GM19351 (cell line): ENCODE measurements around the gene SNHG17.
"Not testable (repeated sequence)": the region's sequence is repeated elsewhere in the genome, so short reads cannot be mapped to it uniquely, and the experiment has no call there.

Experiments
- ATAC-seq: cut with Tn5 transposase; IDR thresholded peaks from one replicate; pipeline ENCODE4 v1.9.1; 2021; ENCODE audit warnings: mild to moderate bottlenecking, moderate library complexity; ENCODE audit not compliant: unreplicated experiment

The SNHG17 gene

DNA sequence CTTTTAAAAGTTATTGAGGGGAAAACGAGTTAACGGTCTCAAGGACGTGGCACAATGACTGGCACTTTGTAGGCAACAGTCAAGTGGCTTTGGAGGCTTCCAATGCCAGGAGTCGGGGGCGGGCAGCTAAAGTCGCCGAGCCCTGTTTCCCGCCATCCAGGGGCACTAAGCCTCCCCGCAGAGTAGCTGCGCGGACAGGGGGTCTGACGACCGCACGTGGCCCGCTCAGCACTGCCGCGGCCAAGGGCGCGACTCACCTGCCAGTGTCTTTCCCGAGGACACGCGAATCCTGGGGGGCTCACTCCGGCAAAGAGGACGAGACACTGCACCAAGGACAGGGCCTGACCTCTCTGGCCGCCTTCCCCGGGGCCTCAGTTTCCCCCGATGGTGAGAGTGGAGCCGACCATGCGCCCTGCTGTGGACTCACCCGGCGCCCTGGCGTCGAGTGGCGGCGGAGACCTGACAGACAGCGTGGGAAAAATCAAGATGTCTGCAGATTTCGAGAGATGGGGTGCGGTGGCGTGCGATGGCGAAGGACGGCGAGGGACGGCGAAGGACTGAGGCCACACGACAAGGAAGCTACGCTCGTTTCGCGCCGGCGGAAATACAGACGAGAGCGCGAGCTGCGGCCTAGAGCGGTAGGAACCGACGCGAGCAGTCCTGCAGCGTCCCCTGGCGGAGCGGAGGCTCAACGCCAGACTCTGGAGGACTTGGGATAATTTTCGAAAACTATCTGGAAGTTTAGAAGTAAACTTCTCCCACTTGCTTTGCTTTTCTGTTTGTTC, at the start of gene SNHG17:
TSS of gene SNHG17 (minus strand) at position 559 of the 785 bp plus-strand sequence.
- ATAC-seq, result peak; percentile 69

DNA sequence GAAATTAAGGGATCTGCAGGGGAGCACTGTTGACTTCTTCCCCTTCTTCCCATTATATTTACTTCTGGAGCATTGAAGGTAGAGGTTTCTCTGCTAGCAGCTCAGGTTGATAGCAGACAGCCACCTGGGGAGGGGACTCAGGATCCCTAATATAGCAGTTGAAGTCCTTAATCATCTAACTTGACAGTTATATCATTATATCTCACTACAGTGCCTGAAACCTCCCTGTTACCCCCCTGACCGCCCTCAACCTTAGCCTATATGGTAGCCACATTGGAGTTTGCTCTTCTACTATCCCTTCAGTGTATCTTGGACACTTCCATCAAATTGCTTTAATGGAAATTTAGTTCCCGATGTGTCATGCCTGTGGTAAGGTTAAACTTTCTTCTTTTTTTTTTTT, 44.5 kb upstream of the SNHG17 start:
- no peak for ATAC-seq

DNA sequence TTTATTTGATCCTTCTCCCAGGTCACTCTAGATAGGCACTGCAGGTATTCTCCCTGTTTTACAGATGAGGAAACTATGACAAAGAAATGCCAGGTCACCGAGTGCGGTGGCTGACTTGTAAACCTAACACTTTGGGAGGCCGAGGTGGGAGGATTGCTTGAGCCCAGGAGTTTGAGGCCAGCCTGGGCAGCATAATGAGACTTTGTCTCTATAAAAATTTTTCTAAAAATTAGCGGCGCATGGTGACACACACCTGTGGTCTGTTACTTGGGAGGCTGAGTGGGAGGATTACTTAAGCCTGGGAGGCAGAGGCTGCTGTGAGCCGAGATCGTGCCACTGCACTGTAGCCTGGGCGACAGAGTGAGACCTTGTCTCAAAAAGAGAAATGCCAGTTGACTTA, 42.6 kb upstream of the SNHG17 start:
- no peak for ATAC-seq

DNA sequence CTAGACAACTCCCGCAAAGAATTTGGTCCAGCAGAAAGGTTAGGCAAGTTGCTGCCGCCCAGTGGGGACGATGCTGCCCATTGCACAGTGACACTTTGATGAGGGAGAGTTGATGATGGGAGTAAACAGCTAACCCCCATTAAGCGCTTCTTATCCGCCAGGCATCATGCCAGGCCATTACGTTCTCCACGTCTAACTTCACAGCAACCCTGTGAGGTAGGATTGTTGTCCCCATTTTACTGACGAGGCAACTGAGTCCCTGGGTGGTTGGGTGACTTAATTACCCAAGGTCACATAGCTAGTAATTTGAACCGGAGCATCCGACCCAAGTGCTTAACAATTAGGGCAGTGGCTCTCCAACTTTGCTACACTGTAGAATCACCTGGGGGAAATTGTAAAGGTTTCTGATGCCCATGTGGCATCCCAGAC, 38.3 kb upstream of the SNHG17 start:
- no peak for ATAC-seq

DNA sequence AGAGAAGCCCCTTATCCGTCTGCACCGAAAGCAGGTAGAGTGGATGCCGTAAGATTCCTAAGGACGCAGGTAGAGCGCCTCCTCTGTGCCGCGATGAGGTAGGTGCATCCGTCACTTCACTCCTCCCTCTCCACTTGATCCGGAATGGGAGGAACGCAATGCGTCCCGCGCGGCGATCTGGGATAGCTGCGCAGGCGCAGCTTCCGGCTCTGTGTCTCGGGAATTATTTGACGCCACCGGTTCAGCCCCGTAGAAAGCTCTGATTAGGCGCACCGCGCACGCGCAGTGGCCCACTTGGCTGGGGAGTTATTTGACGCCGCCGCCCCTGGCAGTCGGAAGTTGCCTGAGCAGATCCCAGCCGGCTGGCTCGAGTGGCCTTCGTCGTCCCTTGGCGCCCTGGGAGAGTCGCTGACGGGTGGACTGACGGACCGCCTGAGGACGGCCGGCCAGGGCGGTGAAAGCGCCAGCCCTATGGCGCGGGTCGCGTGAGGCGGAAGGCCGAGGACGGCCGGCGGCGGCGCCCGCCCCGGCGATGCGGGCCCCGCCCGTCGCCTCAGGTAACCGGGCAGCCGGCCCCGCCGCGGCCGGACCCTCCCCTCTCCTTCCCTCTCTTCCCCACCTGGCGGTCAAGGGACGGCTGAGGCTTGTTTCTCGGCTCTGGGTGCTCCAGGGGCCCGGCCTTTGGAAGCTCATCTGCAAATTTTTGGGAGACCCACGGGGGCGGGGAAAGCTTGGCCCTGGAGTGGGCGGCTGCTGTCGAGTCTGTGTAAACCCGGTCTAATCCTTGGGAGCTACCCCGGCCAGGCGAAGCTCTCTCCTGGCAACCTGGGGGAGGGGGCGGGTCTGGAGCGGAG, 37.6 kb upstream of the SNHG17 start, which contains the start of gene RALGAPB:
TSS of gene RALGAPB (plus strand) at position 331 of the 854 bp plus-strand sequence. CDS start 15,590 bp downstream, outside the sequence.
- peak; percentile 95 for ATAC-seq

DNA sequence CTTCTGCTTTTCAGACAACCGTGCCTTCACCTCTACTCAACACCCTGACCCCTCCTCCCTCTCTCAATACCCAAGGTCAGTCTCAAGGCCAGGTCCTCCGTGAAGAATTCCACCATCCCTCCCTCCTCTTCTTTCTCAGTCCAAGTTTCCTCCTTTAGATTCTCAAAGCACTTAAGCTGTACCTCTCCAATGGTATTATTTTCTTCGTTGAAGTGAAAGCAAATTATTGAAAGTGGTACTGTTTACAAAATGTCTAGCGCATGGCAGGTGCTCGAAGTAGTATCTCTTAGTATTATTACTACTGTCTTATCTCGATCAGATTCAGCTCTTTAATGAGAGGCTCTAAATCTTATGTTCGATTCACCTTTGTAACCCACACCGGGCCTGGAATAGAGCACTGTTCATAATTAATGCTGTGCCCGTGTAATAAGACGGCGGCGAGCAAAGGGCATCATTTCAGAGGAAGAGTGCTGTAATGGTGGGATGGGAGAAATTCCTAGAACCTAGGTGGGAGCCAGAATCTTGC, 36.9 kb upstream of the SNHG17 start:
- ATAC-seq, result peak; percentile 22

DNA sequence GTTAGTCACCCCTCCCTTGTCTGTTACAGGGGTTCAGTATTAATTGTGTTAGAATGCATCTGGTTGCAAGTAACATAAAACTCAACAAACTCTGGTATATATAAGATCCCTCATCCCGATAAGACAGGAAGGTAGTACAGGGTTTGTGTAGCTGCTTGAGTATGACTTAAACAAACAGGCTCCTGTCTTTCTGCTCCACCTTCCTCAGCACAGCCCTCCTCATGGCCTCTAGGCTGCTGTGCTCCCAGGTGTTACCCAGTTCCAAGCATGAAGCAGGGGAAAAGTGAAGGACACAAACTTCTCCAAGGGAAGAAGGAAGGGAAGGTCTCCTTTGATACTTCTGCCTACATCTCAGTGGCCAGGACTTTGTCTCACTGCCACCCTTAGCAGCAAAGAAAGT, 36.1 kb upstream of the SNHG17 start:
- no peak for ATAC-seq

DNA sequence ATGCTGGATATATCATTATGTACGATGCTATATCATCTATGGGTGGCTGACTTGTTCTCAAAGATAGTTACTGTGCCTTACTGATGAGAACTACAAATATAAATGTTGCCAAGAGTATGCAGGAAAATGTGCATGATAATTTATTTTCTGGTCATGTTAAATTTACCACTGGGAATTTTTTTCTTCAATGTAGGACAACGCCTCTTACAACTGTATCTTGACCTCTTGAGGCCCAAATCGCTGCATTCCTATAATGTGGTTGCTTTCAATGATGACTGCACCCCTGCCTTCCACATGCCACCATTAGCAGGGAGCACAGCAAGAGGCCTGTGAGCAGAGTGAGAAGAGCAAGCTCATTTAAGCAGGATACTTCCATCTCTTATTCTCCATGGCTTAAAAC, 31.9 kb upstream of the SNHG17 start:
- no peak for ATAC-seq

DNA sequence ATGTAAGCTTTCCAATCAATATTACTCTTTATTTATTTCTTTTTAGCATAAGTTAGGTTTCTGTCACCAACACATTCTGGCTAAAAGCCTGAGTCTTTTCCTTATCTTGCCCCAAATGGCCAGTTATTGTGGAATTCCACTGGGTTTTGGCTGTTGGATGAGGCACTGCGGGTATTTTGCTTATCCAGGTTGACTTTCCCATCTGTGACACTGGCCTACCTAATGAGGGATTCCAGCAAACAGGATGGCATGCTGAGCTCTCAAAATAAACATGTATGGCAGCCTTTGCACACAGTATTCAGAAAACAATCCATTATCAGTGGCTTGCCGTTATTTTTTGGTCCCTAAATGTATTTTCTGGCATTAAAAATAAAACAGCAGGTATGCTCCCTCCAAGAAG, 31.0 kb upstream of the SNHG17 start:
- no peak for ATAC-seq

DNA sequence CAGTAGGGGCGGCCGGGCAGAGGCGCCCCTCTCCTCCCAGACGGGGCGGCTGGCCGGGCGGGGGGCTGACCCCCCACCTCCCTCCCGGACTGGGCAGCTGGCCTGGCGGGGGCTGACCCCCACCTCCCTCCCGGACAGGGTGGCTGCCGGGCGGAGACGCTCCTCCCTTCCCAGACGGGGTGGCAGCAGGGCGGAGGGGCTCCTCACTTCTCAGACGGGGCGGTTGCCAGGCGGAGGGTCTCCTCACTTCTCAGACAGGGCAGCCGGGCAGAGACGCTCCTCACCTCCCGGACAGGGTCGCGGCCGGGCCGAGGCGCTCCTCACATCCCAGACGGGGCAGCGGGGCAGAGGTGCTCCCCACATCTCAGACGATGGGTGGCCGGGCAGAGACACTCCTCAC, 26.4 kb upstream of the SNHG17 start:
- not testable (repeated sequence) for ATAC-seq

DNA sequence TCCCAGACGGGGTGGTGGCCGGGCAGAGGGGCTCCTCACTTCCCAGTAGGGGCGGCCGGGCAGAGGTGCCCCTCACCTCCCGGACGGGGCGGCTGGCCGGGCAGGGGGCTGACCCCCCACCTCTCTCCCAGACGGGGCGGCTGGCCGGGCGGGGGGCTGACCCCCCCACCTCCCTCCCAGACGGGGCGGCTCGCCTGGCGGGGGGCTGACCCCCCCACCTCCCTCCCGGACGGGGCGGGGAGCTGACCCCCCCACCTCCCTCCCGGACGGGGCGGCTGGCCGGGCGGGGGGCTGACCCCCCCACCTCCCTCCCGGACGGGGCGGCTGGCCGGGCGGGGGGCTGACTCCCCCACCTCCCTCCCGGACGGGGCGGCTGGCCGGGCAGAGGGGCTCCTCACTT, 26.0 kb upstream of the SNHG17 start:
- ATAC-seq, result not testable (repeated sequence)

DNA sequence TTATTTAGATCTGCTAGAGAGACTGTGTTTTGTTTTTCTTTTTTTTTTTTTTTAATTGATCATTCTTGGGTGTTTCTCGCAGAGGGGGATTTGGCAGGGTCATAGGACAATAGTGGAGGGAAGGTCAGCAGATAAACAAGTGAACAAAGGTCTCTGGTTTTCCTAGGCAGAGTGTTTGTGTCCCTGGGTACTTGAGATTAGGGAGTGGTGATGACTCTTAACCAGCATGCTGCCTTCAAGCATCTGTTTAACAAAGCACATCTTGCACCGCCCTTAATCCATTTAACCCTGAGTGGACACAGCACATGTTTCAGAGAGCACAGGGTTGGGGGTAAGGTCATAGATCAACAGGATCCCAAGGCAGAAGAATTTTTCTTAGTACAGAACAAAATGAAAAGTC, 25.5 kb upstream of the SNHG17 start:
- ATAC-seq, result not testable (repeated sequence)

DNA sequence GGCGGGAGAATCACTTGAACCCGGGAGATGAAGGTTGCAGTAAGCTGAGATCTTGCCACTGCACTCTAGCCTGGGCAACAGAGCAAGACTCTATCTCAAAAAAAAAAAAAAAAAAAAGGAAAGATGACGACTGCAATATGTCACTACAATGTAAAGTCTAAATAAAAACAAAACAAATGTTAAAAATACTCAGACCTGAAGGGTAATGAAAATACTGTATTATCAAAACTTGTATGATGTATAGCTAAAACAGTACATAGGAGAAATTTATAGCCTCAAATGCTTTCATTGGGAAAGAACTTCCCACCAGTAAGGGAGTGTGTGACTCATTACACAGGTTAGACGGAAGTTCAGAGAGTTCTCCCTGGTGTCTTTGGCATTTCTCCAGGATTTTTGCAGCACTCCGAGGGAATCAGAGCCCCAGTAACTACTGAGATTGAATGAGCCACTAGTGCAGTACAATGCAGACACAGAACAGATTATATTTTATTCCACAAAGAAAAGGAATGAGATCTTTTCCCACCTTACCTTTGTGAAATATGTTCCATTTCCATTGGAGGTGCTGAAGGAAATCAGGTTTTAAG, 25.0 kb upstream of the SNHG17 start:
- no peak for ATAC-seq

DNA sequence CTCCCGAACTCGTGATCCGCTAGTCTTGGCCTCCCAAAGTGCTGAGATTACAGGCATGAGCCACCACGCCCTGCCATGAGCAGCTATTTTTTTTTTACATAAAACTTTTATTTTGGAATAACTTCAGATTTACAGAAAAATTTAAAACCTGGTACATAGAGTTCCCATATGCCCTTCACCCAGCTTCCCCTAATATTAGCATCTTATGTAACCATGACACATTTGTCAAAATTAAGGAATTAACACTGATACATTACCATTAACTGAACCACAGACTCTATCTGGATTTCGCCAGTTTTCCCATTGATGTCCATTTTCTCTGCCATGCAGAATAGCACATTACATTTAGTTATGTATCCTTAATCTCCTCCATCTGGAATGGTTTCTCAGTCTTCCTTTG, 23.2 kb upstream of the SNHG17 start:
- no peak for ATAC-seq

DNA sequence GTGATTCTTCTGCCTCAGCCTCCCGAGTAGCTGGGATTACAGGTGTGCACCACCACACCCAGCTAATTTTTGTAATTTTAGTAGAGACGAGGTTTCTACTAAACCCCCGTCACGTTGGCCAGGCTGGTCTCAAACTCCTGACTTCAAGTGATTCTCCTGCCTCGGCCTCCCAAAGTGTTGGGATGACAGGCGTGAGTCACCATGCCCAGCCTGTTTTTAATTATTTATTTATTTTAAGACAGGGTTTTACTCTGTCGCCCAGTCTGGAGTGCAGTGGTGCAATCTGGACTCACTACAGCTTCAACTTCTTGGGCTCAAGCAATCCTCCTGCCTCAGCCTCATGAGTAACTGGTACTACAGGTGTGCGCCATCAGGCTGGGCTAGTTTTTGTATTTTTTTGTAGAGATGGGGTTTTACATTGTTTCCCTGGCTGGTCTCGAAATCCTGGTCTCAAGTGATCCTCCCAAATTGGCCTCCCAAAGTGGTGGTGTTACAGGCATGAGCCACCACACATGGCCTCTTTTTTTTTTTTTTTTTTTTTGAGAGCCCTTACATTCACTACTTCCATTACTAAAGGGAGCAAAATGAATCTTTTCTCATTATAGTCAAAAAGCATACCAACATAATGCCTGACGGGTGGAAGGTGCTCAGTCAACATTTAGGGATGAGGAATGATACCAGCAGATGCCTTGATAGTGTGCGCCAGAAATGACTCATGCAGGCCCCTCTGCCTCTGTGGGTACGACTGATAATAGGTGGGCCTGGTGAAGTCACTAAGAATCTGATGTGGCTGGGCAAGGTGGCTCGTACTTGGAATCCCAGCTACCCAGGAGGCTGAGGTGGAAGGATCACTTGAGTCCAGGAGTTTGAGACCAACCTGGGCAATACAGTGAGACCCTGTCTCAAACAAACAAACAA, 19.7 kb upstream of the SNHG17 start:
- ATAC-seq, result no peak

DNA sequence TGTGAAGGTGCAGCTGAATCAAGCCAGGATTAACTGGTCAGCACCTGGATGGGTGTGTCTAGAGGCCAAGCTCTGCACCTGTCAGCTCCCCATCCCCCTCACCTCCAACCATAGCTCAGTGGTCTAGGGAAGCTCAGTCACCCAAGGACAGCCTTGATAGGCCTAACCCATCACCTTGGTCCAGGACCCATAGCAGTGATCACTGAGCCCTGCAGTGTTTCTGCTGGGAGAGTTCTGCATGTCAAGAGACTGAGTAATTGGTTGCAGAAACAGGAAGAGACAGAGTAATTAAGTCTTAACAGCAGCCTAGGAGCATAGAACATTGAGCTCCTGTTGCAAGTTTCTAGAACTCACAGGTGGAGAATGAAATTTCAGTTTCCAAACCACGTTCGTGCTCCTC, 18.8 kb upstream of the SNHG17 start:
- no peak for ATAC-seq

DNA sequence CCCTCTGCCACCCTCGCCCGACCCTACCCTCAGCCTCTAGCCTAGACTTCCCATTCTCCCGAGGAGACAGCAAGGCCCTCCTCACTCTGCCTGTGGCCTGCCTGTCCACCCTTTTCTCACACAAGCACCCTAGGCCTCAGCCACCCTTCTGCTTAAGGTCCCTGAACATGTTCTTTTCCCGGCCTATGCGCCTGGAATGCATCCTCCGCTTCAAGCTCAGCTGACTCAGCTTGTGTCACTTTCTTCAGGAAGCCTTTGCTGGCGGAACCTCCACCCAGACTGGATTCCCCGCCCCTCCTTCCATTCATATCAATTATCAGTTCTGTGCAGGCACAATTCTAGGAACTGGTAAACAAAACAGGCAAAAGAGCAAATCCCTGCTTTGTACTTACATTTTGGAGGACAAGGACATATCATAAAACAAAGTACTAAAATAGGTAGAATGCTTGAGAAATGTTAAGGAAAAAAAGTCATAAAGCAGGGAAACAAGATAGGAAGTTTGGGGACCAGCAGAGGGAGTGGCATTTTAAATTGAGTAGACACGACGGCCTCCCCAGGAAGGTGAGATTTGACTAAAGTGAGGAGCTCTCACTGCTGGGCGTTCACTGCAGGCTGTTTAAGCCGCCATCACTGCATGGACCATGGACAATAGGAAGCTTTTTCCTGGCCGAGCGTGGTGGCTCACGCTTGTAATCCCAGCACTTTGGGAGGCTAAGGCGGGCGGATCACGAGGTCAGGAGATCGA, 17.9 kb upstream of the SNHG17 start:
- no peak for ATAC-seq

DNA sequence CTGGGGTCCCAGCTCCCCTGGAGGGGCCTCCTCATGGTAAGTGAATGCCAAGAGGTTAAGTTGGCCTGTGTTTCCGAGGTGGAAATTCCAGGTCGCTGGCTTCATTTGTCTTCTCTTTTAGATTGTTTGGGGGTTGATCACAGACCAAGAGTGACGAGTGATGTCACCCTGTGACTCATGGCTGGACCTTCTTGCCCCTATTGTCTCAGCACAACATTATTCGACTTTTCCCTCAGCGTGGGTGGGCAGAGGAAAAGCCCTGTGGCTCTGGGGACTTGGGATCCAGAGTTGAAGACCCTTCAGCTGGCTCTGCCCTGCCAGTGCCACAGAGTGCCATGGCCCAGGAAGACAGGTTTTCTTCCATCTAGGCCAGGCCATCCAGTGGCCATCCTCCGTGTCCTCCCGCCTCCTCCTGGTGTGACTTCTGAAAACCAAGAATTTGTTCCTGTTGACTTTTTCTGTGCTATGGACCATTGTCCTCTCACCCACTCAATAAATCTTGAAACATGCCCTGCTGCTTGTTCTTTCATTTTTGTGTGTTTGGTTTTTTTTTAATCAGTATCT, 15.4 kb upstream of the SNHG17 start:
- no peak for ATAC-seq

DNA sequence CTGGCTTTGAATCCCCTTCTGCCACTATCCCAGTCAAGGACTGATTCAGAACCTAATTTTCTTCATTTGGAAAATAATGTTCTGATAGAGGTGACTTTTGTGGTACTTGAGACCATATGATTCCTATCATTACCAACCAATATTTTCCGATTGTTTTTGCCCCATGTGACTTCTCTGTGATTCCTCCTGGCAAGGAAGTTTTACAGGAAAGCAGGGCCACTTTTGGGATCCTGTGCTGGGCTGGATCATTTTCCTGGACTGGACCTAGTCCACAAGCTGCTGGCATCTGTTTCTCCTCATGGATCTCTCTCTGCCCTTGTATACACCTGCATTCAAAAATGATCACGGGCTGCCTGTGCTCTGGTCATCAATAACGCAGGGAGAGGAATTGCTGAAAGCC, 13.9 kb upstream of the SNHG17 start:
- no peak for ATAC-seq
